ENCODE results near the gene SEC61A2. TPM values are rescaled to one million over a fixed set of nuclear protein-coding genes. Genes with fewer than 3 reads are reported as not detected.

SEC61A2 gene
- total and polyA plus RNA-seq, 10 of the 15 experiments (the other 5 are each of a cell fraction or from before 2014, with no cell fraction given): 3.0 to 36.2 (median 8.6) TPM

GRCh38 chr10:12154516-12154915, 25.0 kb downstream of the SEC61A2 start:
- CTCF ChIA-PET: interaction anchor here (1.0 kb wide), 1 partner anchor 14 kb away, joined by 4 read pairs; no protein-coding TSS in a partner anchor
- intact Hi-C loops (cut with micrococcal nuclease; ENCODE audit: unreplicated experiment): no loop called here

DNA sequence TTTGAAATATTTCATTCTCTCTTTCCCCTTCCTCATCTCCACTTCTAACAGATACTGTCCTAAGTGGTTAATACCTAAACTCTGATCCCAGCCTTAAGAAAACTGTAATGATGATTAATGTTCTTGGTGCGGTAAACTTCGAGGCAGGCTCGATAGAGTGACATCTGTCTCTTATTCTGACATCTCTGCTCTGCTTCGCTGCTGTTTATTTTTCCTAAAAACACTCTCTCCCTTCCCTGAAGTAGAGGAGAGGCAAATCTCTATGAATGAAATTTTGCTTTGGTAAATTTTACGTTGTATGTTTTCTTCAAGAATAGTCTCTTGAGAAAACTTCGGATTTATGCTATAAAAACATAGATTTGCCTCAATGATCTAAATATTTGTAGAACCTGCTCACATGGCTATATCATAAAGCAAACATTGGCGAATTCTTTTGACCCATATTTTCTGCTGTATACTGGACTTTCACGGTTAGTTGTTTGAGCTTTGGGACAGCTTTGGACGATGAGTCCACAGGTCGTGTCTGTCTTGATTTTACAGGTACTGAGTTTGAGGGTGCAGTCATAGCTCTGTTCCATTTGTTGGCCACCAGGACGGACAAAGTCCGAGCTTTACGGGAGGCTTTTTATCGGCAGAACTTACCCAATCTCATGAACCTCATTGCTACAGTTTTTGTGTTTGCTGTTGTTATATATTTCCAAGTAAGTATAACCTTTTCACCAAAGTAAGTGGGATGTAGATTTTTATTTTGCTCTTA, 27.1 kb downstream of the SEC61A2 start:
- 89% methylated on average over 14 of the region's 14 CpGs for WGBS (ENCODE audit: insufficient coverage, insufficient replicate concordance, low lambda C conversion rate, missing lambda C conversion rate)
- no peak overlapping the region for H3K4me3 ChIP-seq
- ATAC-seq: no peak
- no peaks in the 10 kb centered on the region for H3K4me1 ChIP-seq (ENCODE audit: control insufficient read depth, insufficient read depth, low read length)
- H2AFZ ChIP-seq (ENCODE audit: control insufficient read depth, low read depth, low read length): no peak overlapping the region
- intact Hi-C loops (cut with micrococcal nuclease; ENCODE audit: unreplicated experiment): no loop called here
- in situ Hi-C loops (cut with MboI): no loop called here
- SMC1A ChIA-PET (ENCODE audit: uncharacterized antibody, unreplicated experiment): interaction anchor here (0.7 kb wide), 1 partner anchor 39 kb away, joined by 3 read pairs; the partner anchor contains the start of genes CDC123 and NUDT5
- POLR2A ChIA-PET: no interaction called here
- H3K9ac ChIP-seq (ENCODE audit: control insufficient read depth, insufficient read depth, low read length): no peak overlapping the region
- H3K27me3 ChIP-seq (replicated peaks in 1 of 2; ENCODE audit: control insufficient read depth in 2 of 2, insufficient read depth in 2 of 2, low read length in 1 of 2): no peaks in the 10 kb centered on the region
- no peak overlapping the region for H3K4me2 ChIP-seq (ENCODE audit: control insufficient read depth, insufficient read depth)
- no peak overlapping the region for H3K27ac ChIP-seq (ENCODE audit: control insufficient read depth, insufficient read depth)
- H3K36me3 ChIP-seq (ENCODE audit: control insufficient read depth in 2 of 2, insufficient read depth in 2 of 2, low read length in 1 of 2): peaks cover 2 to 13% of the 10 kb centered on the region in 2 experiments; a peak in 2 of 4 replicates
- FAIRE-seq: no peak
- CTCF ChIA-PET: no interaction called here
- DNase-seq (ENCODE audit: low read depth, low spot score): no peak
- H3K79me2 ChIP-seq (ENCODE audit: control insufficient read depth, insufficient read depth, low read length): no peaks in the 10 kb centered on the region
- H4K20me1 ChIP-seq (ENCODE audit: control insufficient read depth, insufficient read depth): no peaks in the 10 kb centered on the region
- H3K9me3 ChIP-seq (replicated peaks; ENCODE audit: control insufficient read depth, insufficient read depth, low read length): no peaks in the 10 kb centered on the region
- no TSS peak for BruUV-seq (replicated peaks)
- RAD21 ChIA-PET (ENCODE audit: unreplicated experiment): no interaction called here
- TF ChIP-seq SRF (IDR thresholded peaks at IDR 0.05; ENCODE audit: low read depth in 2 of 2, low read length in 2 of 2) (no peak), IRF4 (IDR thresholded peaks at IDR 0.05; ENCODE audit: low read depth, low read length) (no peak), SMAD1 (IDR thresholded peaks at IDR 0.05; ENCODE audit: low read depth, partially characterized antibody) (no peak), BRCA1 (IDR thresholded peaks at IDR 0.05; ENCODE audit: low read depth, low read length) (no peak), EED (IDR thresholded peaks at IDR 0.05; ENCODE audit: low read depth) (no peak), CUX1 (IDR thresholded peaks at IDR 0.05; ENCODE audit: insufficient replicate concordance, low read depth, low read length) (no peak), JUNB (IDR thresholded peaks at IDR 0.05) (no peak), RAD21 (IDR thresholded peaks at IDR 0.05; ENCODE audit: insufficient read depth, low read depth, low read length) (no peak)

More at GRCh38 chr10:12154516-12154915, 25.0 kb downstream of the SEC61A2 start:
- H3K36me3 ChIP-seq (ENCODE audit: control insufficient read depth in 2 of 2, insufficient read depth in 2 of 2, low read length in 1 of 2): peaks cover 2 to 9% of the 10 kb centered on the region in 2 experiments; a peak in 2 of 4 replicates
- WGBS (ENCODE audit: insufficient coverage, insufficient replicate concordance, low lambda C conversion rate, missing lambda C conversion rate): 95% methylated on average over 6 of the region's 6 CpGs
- BruUV-seq (replicated peaks): no TSS peak
- FAIRE-seq (no peak), ATAC-seq (no peak), DNase-seq (ENCODE audit: low read depth, low spot score) (no peak)
- no peaks in the 10 kb centered on the region for H3K27me3 ChIP-seq (replicated peaks in 1 of 2; ENCODE audit: control insufficient read depth in 2 of 2, insufficient read depth in 2 of 2, low read length in 1 of 2)
- no peak overlapping the region for H2AFZ ChIP-seq (ENCODE audit: control insufficient read depth, low read depth, low read length)
- in situ Hi-C loops (cut with MboI): no loop called here
- RAD21 ChIA-PET (ENCODE audit: unreplicated experiment): no interaction called here
- POLR2A ChIA-PET: no interaction called here
- TF ChIP-seq EGR1 (IDR thresholded peaks at IDR 0.05; ENCODE audit: borderline replicate concordance in 1 of 2, low read depth in 2 of 2, low read length in 2 of 2) (no peak), MXI1 (IDR thresholded peaks at IDR 0.05; ENCODE audit: low read depth, low read length) (no peak), KAT2A (conservative IDR thresholded peaks at IDR 0.05; ENCODE audit: control insufficient read depth, low read depth, low read length) (no peak), RCOR1 (conservative IDR thresholded peaks at IDR 0.05; ENCODE audit: low read depth, low read length) (no peak), ZNF622 (IDR thresholded peaks at IDR 0.05) (no peak), RFX5 (IDR thresholded peaks at IDR 0.05; ENCODE audit: low read depth, low read length) (no peak), MYC (IDR thresholded peaks at IDR 0.05; ENCODE audit: insufficient read depth, insufficient read length, insufficient replicate concordance, low read length, severe bottlenecking) (no peak)
- no peak overlapping the region for H3K4me3 ChIP-seq
- H3K9me3 ChIP-seq (replicated peaks; ENCODE audit: control insufficient read depth, insufficient read depth, low read length): no peaks in the 10 kb centered on the region
- H3K79me2 ChIP-seq (ENCODE audit: control insufficient read depth, insufficient read depth, low read length): no peaks in the 10 kb centered on the region
- SMC1A ChIA-PET (ENCODE audit: uncharacterized antibody, unreplicated experiment): no interaction called here
- no peak overlapping the region for H3K27ac ChIP-seq (ENCODE audit: control insufficient read depth, insufficient read depth)
- H3K4me2 ChIP-seq (ENCODE audit: control insufficient read depth, insufficient read depth): no peak overlapping the region
- H3K9ac ChIP-seq (ENCODE audit: control insufficient read depth, insufficient read depth, low read length): no peak overlapping the region
- no peaks in the 10 kb centered on the region for H4K20me1 ChIP-seq (ENCODE audit: control insufficient read depth, insufficient read depth)
- H3K4me1 ChIP-seq (ENCODE audit: control insufficient read depth, insufficient read depth, low read length): no peaks in the 10 kb centered on the region
